ENCODE measurements around the gene PERCC1.

Gene PERCC1

DNA sequence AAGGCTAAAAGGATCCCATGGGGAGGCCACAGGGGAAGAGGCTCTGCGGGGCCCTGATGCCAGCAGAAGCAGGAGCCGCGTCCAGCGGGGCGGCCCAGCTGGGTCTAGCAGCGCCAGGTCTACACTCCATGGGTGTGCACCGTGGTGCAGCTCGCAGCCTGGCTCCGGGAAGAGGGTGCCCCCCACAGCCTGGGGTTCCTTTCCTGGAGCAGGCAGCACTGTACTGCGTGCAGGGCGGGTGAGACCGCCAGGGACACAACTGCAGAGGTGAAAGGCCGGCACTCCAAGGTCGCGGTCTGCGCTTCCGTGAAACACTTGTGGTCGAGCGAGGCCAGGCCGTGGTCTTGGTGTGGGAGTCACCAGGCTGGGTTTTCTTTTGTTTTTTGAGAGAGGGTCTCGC, 20.0 kb downstream of the PERCC1 start:
- Histone ChIP-seq H3K4me3 (ENCODE audit: low read length in 2 of 2) (no peak overlapping the region), H3K27ac (ENCODE audit: low read length) (no peak overlapping the region), H3K36me3 (ENCODE audit: control insufficient read depth in 2 of 2, insufficient read depth in 2 of 2, low read length in 2 of 2) (peaks cover 16 to 37% of the 10 kb centered on the region in 2 donors)

DNA sequence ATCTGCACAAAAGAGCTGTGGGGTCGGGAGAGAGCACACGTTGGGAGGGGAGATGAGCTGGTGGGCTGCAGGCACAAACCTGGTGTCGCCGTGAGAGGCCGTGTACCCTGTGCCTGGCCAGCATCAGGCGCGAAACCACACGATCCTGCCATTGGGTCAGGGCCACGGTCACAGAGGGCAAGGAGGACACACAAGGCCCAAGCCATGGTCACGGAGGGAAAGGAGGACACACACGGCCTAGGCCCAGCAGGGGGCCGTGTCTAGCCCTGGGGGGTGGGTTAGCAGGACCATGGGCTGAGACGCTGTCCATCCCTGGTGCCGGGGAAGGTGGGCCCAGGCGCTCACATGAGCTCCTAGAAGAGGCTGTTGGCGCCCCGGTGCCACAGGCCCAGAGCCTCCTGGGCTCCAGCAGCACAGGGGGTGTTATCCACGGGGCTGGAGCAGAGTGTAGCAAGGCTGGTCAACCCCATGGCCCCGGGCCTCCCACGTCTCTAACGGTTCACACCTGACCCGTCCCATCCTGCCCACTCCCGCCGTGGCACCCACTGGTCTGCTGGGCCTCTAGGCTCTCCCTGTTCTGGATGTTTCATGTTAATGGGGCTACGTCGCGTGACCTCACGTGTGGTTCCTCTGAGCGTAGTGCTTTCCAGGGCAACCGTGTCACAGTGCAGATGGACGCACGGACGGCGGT, 21.0 kb downstream of the PERCC1 start:
- Histone ChIP-seq H3K9ac (ENCODE audit: low read length in 2 of 2) (no peak overlapping the region), H3K4me3 (ENCODE audit: low read length in 2 of 2) (no peak overlapping the region), H3K27ac (ENCODE audit: low read length) (no peak overlapping the region), H3K36me3 (ENCODE audit: control insufficient read depth in 2 of 2, insufficient read depth in 2 of 2, low read length in 2 of 2) (peaks cover 22 to 39% of the 10 kb centered on the region in 2 donors), H3K4me1 (ENCODE audit: control insufficient read depth, insufficient read depth, low read length) (no peaks in the 10 kb centered on the region), H3K27me3 (ENCODE audit: control insufficient read depth in 1 of 2, insufficient read depth in 2 of 2, low read length in 2 of 2) (no peaks in the 10 kb centered on the region), H3K9me3 (ENCODE audit: control insufficient read depth in 2 of 2, low read length in 2 of 2) (no peaks in the 10 kb centered on the region)

More for the DNA sequence above, 20.0 kb downstream of the PERCC1 start:
- H3K9ac ChIP-seq (ENCODE audit: low read length in 2 of 2), result no peak overlapping the region
- H3K9me3 ChIP-seq (ENCODE audit: control insufficient read depth in 2 of 2, low read length in 2 of 2), result no peaks in the 10 kb centered on the region
- H3K4me1 ChIP-seq (ENCODE audit: control insufficient read depth, insufficient read depth, low read length), result no peaks in the 10 kb centered on the region
- no peaks in the 10 kb centered on the region for H3K27me3 ChIP-seq (ENCODE audit: control insufficient read depth in 1 of 2, insufficient read depth in 2 of 2, low read length in 2 of 2)

DNA sequence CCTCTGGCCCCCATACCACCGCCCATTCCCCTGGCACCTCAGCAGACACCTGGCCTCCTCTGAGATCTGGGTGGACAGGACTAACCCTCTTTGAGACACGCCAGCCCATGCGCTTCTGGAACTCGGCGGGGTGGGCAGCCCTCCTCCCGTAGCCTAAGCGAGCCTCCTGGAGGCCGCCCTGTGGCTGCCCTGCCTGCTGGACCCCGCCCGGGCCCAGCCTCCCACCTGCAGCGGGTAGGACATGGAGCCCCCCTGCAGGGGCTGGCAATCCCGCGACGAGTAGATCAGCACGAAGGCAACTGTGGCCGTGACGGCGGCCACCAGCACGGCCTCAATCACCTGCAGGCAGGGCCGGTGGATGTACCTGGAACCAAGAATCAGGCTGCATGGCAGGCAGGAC, 21.7 kb downstream of the PERCC1 start:
- Histone ChIP-seq H3K9me3 (ENCODE audit: control insufficient read depth in 2 of 2, low read length in 2 of 2) (no peaks in the 10 kb centered on the region), H3K4me3 (ENCODE audit: low read length in 2 of 2) (no peak overlapping the region), H3K9ac (ENCODE audit: low read length in 2 of 2) (no peak overlapping the region), H3K27me3 (ENCODE audit: control insufficient read depth in 1 of 2, insufficient read depth in 2 of 2, low read length in 2 of 2) (no peaks in the 10 kb centered on the region), H3K36me3 (ENCODE audit: control insufficient read depth in 2 of 2, insufficient read depth in 2 of 2, low read length in 2 of 2) (peaks cover 28 to 41% of the 10 kb centered on the region in 2 donors), H3K27ac (ENCODE audit: low read length) (no peak overlapping the region), H3K4me1 (ENCODE audit: control insufficient read depth, insufficient read depth, low read length) (no peaks in the 10 kb centered on the region)

DNA sequence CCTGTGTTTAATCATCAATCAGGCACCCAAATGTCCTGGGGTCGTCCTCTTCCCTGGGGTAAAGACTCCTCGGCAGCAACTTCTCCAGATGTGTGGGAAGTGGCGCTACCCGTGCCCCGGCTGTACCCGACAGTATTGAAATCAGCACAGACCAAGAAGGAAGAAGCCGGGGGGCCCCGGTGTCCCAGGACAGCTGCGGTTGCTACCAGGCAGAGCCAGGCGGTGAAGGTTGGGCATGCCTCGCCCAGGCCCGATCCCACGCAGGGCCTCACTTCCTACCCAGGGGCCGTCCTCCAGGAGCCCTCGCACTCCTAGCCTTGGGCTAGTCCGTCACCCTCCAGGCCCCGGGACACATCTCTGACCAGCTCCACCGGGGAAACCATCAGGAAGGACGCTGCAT, 22.4 kb downstream of the PERCC1 start:
- Histone ChIP-seq H3K27ac (ENCODE audit: low read length) (no peak overlapping the region), H3K9me3 (ENCODE audit: control insufficient read depth in 2 of 2, low read length in 2 of 2) (no peaks in the 10 kb centered on the region), H3K9ac (ENCODE audit: low read length in 2 of 2) (no peak overlapping the region), H3K27me3 (ENCODE audit: control insufficient read depth in 1 of 2, insufficient read depth in 2 of 2, low read length in 2 of 2) (no peaks in the 10 kb centered on the region), H3K36me3 (ENCODE audit: control insufficient read depth in 2 of 2, insufficient read depth in 2 of 2, low read length in 2 of 2) (peaks cover 33 to 41% of the 10 kb centered on the region in 2 donors), H3K4me1 (ENCODE audit: control insufficient read depth, insufficient read depth, low read length) (no peaks in the 10 kb centered on the region), H3K4me3 (ENCODE audit: low read length in 2 of 2) (no peak overlapping the region)

DNA sequence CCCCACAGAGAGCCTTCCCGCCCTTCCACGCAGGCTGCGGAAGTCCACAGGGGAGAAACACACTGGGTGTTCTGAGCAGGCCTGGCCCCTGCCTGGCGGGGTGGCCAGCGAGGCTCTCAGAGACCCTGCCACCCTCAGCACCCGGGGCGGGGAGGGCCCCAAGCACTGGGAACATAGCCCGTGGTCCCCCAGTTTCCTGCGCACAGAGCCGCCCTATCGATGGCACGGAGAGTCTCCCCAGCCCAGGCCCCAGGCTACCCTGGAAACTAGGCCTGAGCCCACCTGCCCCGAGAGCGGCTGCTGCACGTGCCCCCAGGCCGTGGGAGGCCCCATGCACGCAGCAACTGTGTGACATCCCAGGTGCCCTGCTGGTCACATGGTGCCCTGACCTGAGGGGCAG, 23.7 kb downstream of the PERCC1 start:
- Histone ChIP-seq H3K4me1 (ENCODE audit: control insufficient read depth, insufficient read depth, low read length) (no peaks in the 10 kb centered on the region), H3K9ac (ENCODE audit: low read length in 2 of 2) (no peak overlapping the region), H3K36me3 (ENCODE audit: control insufficient read depth in 2 of 2, insufficient read depth in 2 of 2, low read length in 2 of 2) (peaks cover 34 to 45% of the 10 kb centered on the region in 2 donors), H3K27ac (ENCODE audit: low read length) (no peak overlapping the region), H3K4me3 (ENCODE audit: low read length in 2 of 2) (no peak overlapping the region), H3K9me3 (ENCODE audit: control insufficient read depth in 2 of 2, low read length in 2 of 2) (no peaks in the 10 kb centered on the region), H3K27me3 (ENCODE audit: control insufficient read depth in 1 of 2, insufficient read depth in 2 of 2, low read length in 2 of 2) (no peaks in the 10 kb centered on the region)

DNA sequence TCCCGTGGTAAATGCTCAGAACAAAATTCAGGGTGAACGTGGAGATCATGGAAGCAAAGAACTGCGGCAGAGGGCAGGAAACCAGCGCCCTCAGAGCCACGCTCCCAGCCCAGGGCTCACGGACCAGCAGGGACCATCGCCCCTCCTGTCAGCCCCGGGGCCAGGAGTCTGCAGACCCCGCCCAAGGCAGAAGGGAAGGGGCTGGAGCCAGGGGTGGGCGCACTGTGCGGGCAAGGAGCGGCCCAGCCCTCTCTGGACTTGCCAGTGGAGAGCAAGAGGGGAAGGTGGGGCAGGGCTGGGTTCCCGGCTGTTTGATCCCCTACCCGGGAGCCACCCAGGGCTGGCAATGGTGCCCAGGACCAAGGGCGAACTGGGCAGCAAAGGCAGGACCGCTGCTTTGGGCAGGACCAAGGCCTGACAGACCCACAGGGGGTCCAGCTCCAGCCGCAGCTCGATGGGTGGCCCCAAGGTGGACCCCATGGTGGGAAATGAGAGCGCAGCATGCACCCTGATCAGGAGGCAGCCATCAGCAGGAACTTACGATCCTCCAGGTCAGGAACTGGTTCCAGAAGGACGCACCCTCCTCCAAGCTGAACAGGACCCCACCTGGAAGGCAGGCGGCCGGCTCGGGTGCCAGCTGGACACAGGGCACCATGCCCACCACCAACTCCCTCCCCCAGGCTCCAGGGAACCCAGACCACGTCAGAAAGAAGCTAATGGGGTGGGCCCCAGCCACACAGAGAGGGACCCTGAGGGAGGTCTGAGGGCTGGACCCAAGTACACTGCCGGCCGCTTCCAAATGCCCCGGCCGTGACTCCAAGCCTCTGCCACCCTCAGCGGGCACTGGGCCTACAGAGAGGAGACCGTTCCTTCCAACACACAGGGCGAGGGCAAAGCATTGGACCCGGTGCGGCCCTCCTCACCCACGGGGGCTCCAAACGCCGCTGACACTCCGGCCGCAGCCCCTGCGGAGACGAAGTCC, 24.6 kb downstream of the PERCC1 start:
- Histone ChIP-seq H3K9me3 (ENCODE audit: control insufficient read depth in 2 of 2, low read length in 2 of 2) (no peaks in the 10 kb centered on the region), H3K27me3 (ENCODE audit: control insufficient read depth in 1 of 2, insufficient read depth in 2 of 2, low read length in 2 of 2) (no peaks in the 10 kb centered on the region), H3K4me1 (ENCODE audit: control insufficient read depth, insufficient read depth, low read length) (no peaks in the 10 kb centered on the region), H3K36me3 (ENCODE audit: control insufficient read depth in 2 of 2, insufficient read depth in 2 of 2, low read length in 2 of 2) (peaks cover 33 to 48% of the 10 kb centered on the region in 2 donors), H3K4me3 (ENCODE audit: low read length in 2 of 2) (no peak overlapping the region), H3K27ac (ENCODE audit: low read length) (no peak overlapping the region), H3K9ac (ENCODE audit: low read length in 2 of 2) (no peak overlapping the region)

DNA sequence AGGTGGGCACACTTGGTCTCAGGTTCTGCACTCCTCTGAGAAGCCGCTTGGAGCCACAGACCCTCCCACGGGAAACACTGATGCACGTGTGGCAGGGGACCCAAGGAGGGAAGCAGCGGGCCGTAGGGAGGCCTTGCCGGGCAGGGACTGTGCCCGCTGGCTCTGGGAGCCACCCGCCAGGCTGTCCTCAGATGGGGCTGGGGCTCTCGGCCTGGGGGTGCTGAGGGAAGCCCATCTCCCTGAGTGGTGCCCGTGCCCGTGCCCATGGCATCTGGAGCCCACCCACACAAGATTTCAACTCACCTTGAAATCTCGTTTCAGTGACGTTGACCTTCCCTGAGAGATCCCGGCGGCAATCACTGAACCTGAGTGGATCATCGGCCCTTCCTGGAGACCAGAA, 26.1 kb downstream of the PERCC1 start:
- Histone ChIP-seq H3K27me3 (ENCODE audit: control insufficient read depth in 1 of 2, insufficient read depth in 2 of 2, low read length in 2 of 2) (no peaks in the 10 kb centered on the region), H3K27ac (ENCODE audit: low read length) (no peak overlapping the region), H3K36me3 (ENCODE audit: control insufficient read depth in 2 of 2, insufficient read depth in 2 of 2, low read length in 2 of 2) (peaks cover 37 to 38% of the 10 kb centered on the region in 2 donors), H3K4me1 (ENCODE audit: control insufficient read depth, insufficient read depth, low read length) (no peaks in the 10 kb centered on the region), H3K4me3 (ENCODE audit: low read length in 2 of 2) (no peak overlapping the region), H3K9ac (ENCODE audit: low read length in 2 of 2) (no peak overlapping the region), H3K9me3 (ENCODE audit: control insufficient read depth in 2 of 2, low read length in 2 of 2) (no peaks in the 10 kb centered on the region)

DNA sequence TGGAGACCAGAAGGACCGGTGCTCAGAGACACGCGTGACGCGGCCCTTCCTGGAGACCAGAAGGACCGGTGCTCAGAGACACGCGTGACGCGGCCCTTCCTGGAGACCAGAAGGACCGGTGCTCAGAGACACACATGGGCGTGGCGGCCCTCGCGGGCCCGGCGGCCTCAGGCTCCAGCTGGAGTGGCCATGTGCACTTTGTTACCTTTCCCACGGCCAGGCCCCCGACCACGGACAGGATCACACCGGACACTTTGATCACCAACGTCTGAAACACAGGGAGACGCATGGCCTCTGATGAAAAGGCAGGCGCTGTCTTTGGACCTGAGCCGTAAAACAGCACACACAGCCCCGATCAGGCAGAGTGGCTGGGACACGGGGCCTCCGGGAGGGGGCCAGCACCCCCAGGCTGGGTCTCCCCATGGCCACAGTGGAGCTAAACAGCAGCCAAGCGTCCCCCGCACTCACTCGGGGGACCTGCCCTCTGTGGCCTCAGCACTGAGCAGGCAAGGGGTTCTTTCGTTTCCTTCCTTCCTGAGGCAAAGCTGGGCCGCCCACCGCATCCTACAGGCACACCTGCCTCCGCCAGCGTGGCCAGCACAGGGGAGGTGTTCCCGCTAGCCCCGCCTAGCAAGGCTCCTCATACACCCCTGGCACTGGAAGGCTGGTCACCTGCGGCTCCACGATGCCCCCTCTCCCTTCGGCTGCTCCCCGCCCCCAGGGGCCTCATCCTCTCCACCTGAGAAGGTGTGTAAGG, 26.8 kb downstream of the PERCC1 start:
- H3K36me3 ChIP-seq (ENCODE audit: control insufficient read depth in 2 of 2, insufficient read depth in 2 of 2, low read length in 2 of 2), result peaks cover 32% of the 10 kb centered on the region in 2 donors
- no peaks in the 10 kb centered on the region for H3K4me1 ChIP-seq (ENCODE audit: control insufficient read depth, insufficient read depth, low read length)

DNA sequence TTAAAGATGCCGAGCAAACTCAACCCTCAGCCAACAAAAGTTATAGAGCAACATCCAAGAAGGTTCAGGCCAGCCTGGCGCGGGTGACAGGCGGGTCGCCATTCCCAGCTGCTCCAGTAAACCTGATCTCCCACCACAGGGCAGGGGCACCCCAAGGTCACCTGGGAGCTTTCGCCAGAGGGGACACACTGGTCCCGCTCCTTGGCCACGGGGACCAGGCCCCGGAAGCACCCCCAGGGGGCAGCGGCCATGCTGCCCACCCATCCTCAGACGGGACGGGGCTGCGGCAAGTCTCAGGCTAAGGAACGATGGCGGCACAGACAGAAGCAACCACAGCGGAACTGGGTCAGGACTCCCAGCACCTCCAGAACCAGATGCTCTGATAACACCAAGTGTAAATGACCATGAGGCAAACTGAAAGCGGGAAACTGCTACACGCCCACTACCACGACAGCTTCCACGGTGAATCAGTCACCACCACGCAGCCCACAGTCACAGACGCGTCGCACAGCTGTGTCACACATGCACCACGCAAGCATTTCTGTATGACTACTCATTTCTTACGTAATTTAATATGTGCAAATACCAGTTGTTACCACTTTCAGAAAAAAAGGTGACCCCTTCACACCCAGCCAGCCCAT, 27.6 kb downstream of the PERCC1 start:
- peaks cover 31 to 36% of the 10 kb centered on the region in 2 donors for H3K36me3 ChIP-seq (ENCODE audit: control insufficient read depth in 2 of 2, insufficient read depth in 2 of 2, low read length in 2 of 2)
- no peak overlapping the region for H3K27ac ChIP-seq (ENCODE audit: low read length)
- no peaks in the 10 kb centered on the region for H3K27me3 ChIP-seq (ENCODE audit: control insufficient read depth in 1 of 2, insufficient read depth in 2 of 2, low read length in 2 of 2)

More for the DNA sequence above, 26.8 kb downstream of the PERCC1 start:
- Histone ChIP-seq H3K27me3 (ENCODE audit: control insufficient read depth in 1 of 2, insufficient read depth in 2 of 2, low read length in 2 of 2) (no peaks in the 10 kb centered on the region), H3K9me3 (ENCODE audit: control insufficient read depth in 2 of 2, low read length in 2 of 2) (no peaks in the 10 kb centered on the region), H3K4me3 (ENCODE audit: low read length in 2 of 2) (no peak overlapping the region), H3K27ac (ENCODE audit: low read length) (no peak overlapping the region), H3K9ac (ENCODE audit: low read length in 2 of 2) (no peak overlapping the region)

DNA sequence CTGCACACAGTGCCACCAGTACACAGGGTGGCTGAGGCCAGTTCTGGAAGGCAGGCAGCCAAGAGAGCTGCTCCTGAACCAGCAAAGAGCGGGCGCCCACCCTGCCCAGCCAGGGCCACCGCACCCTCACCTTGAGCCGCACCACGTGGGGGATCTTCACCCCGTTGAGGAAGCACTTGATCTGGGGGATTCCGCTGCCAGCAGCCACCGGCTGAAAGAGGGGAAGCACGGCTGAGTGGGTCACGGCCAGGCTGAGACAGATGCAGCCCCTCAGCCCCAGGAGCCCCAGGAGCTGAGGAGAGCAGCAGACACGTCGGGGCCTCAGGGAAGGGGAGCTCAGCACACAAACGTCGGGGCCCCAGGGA, 28.1 kb downstream of the PERCC1 start:
- Histone ChIP-seq H3K9me3 (ENCODE audit: control insufficient read depth in 2 of 2, low read length in 2 of 2) (no peaks in the 10 kb centered on the region), H3K4me1 (ENCODE audit: control insufficient read depth, insufficient read depth, low read length) (no peaks in the 10 kb centered on the region), H3K27me3 (ENCODE audit: control insufficient read depth in 1 of 2, insufficient read depth in 2 of 2, low read length in 2 of 2) (no peaks in the 10 kb centered on the region), H3K36me3 (ENCODE audit: control insufficient read depth in 2 of 2, insufficient read depth in 2 of 2, low read length in 2 of 2) (peaks cover 28 to 31% of the 10 kb centered on the region in 2 donors), H3K27ac (ENCODE audit: low read length) (no peak overlapping the region), H3K9ac (ENCODE audit: low read length in 2 of 2) (no peak overlapping the region), H3K4me3 (ENCODE audit: low read length in 2 of 2) (no peak overlapping the region)

More for the DNA sequence above, 27.6 kb downstream of the PERCC1 start:
- Histone ChIP-seq H3K4me3 (ENCODE audit: low read length in 2 of 2) (no peak overlapping the region), H3K9ac (ENCODE audit: low read length in 2 of 2) (no peak overlapping the region), H3K9me3 (ENCODE audit: control insufficient read depth in 2 of 2, low read length in 2 of 2) (no peaks in the 10 kb centered on the region), H3K4me1 (ENCODE audit: control insufficient read depth, insufficient read depth, low read length) (no peaks in the 10 kb centered on the region)
